ENCODE measurements around the gene ZCCHC2.

Gene ZCCHC2

GRCh38 chr18:62578980-62579511 is 56.2 kb downstream of the ZCCHC2 start:
- no peak for DNase-seq (ENCODE audit: low read depth)

GRCh38 chr18:62583376-62583775 is 60.6 kb downstream of the ZCCHC2 start:
- DNase-seq (ENCODE audit: low read depth): no peak

- DNase-seq (ENCODE audit: low read depth): peak; percentile 68
Observed at GRCh38 chr18:62584241-62585120, 61.7 kb downstream of the ZCCHC2 start.

GRCh38 chr18:62585274-62586150 is 62.7 kb downstream of the ZCCHC2 start:
- peak; percentile 17 for DNase-seq (ENCODE audit: low read depth)

- DNase-seq (ENCODE audit: low read depth): peak; percentile 31
Observed at GRCh38 chr18:62586151-62586774, 63.4 kb downstream of the ZCCHC2 start.

GRCh38 chr18:62586781-62587487 is 64.1 kb downstream of the ZCCHC2 start:
- DNase-seq (ENCODE audit: low read depth): no peak

GRCh38 chr18:62587689-62588088 is 64.9 kb downstream of the ZCCHC2 start:
- no peak for DNase-seq (ENCODE audit: low read depth)

GRCh38 chr18:62588217-62588616 is 65.4 kb downstream of the ZCCHC2 start:
- DNase-seq (ENCODE audit: low read depth): no peak

GRCh38 chr18:62590799-62591590 is 68.2 kb downstream of the ZCCHC2 start:
- DNase-seq (ENCODE audit: low read depth): no peak

GRCh38 chr18:62596145-62597005 is 73.5 kb downstream of the ZCCHC2 start:
- DNase-seq (ENCODE audit: low read depth): no peak

- no peak for DNase-seq (ENCODE audit: low read depth)
Observed at GRCh38 chr18:62601871-62602270, 79.0 kb downstream of the ZCCHC2 start.

- no peak for DNase-seq (ENCODE audit: low read depth)
Observed at GRCh38 chr18:62602706-62603105, 79.9 kb downstream of the ZCCHC2 start.

GRCh38 chr18:62603211-62603610 is 80.4 kb downstream of the ZCCHC2 start:
- no peak for DNase-seq (ENCODE audit: low read depth)

GRCh38 chr18:62603979-62604378 is 81.2 kb downstream of the ZCCHC2 start:
- DNase-seq (ENCODE audit: low read depth): no peak

GRCh38 chr18:62605685-62606084 is 82.9 kb downstream of the ZCCHC2 start:
- no peak for DNase-seq (ENCODE audit: low read depth)

- no peak for DNase-seq (ENCODE audit: low read depth)
Observed at GRCh38 chr18:62606106-62606505, 83.3 kb downstream of the ZCCHC2 start.

GRCh38 chr18:62607302-62607701 is 84.5 kb downstream of the ZCCHC2 start:
- DNase-seq (ENCODE audit: low read depth): no peak

GRCh38 chr18:62607708-62608428 is 85.0 kb downstream of the ZCCHC2 start:
- no peak for DNase-seq (ENCODE audit: low read depth)

GRCh38 chr18:62609764-62610163 is 86.9 kb downstream of the ZCCHC2 start:
- no peak for DNase-seq (ENCODE audit: low read depth)
